IMR-90 (cell line): ENCODE measurements around the gene THEM4. TPM values are rescaled to one million over a fixed set of nuclear protein-coding genes. Genes with fewer than 3 reads are reported as not detected.
"Not testable (repeated sequence)": the region's sequence is repeated elsewhere in the genome, so short reads cannot be mapped to it uniquely, and the experiment has no call there.

Source experiments
- ATAC-seq: fragments of 200-7000 bp; cut with Tn5 transposase; 2 replicates; pipeline ENCODE4 v1.9.1; 2020; ENCODE audit warnings: low read depth, mild to moderate bottlenecking, moderate library complexity
- BruUV-seq: library from RNA; stranded (reverse); fragments of 400-500 nt; replicated peaks from 2 replicates; lab custom pipeline; 2021; lab: Mats Ljungman, UMichigan
- CTCF ChIA-PET: fragments of 300-600 bp; formaldehyde crosslinking; extraction: SDS; loops from one replicate; lab custom pipeline; 2021; ENCODE audit warnings: antibody characterized with exemption; lab: Yijun Ruan, JAX
- POLR2A ChIA-PET: fragments of 300-600 bp; sonication (Branson Sonifier 250); formaldehyde crosslinking; loops from one replicate; lab custom pipeline; 2022; ENCODE audit warnings: antibody characterized with exemption; ENCODE audit not compliant: unreplicated experiment; lab: Charles Lee
- DNase-seq: peaks from one replicate; pipeline ENCODE4 v3.0.0; 2013
- H2AFZ ChIP-seq: replicated peaks from 2 replicates; pipeline ENCODE3; 2013; ENCODE audit warnings: low read length, mild to moderate bottlenecking; ENCODE audit not compliant: poor library complexity
- H2AK5ac ChIP-seq: 2 replicates; pipeline ENCODE4 v1.6.1; 2013; ENCODE audit warnings: low read depth, low read length, inconsistent platforms
- H2AK9ac ChIP-seq: replicated peaks from 2 replicates; pipeline ENCODE3; 2013; ENCODE audit warnings: mild to moderate bottlenecking, low read depth, low read length, moderate library complexity; ENCODE audit not compliant: poor library complexity
- H2BK120ac ChIP-seq: 2 replicates; pipeline ENCODE4 v1.6.1; 2013; ENCODE audit warnings: low read depth, low read length, inconsistent platforms
- H2BK15ac ChIP-seq: 3 replicates; pipeline ENCODE4 v1.6.1; 2013; ENCODE audit warnings: low read depth, low read length, inconsistent platforms
- H2BK20ac ChIP-seq: 2 replicates; pipeline ENCODE4 v1.6.1; 2013; ENCODE audit warnings: low read depth, mild to moderate bottlenecking, inconsistent platforms, low read length, moderate library complexity
- H2BK5ac ChIP-seq: 2 replicates; pipeline ENCODE4 v1.6.1; 2013; ENCODE audit warnings: mild to moderate bottlenecking, low read depth, low read length, inconsistent platforms; ENCODE audit not compliant: poor library complexity, severe bottlenecking
- H3K14ac ChIP-seq: replicated peaks from 2 replicates; pipeline ENCODE4 v1.6.1; 2013; ENCODE audit warnings: low read depth, low read length, inconsistent platforms
- H3K18ac ChIP-seq: 2 replicates; pipeline ENCODE4 v1.6.1; 2013; ENCODE audit warnings: low read depth, low read length, control low read depth
- H3K23ac ChIP-seq: 2 replicates; pipeline ENCODE4 v1.6.1; 2013; ENCODE audit warnings: low read depth, low read length, inconsistent platforms
- H3K27ac ChIP-seq: 2 replicates; pipeline ENCODE4 v1.5.1; 2013; ENCODE audit warnings: mild to moderate bottlenecking, control low read depth, low read length; ENCODE audit not compliant: insufficient read depth
- H3K27me3 ChIP-seq: 2 replicates; pipeline ENCODE4 v1.6.1; 2013; ENCODE audit warnings: low read length; ENCODE audit not compliant: control insufficient read depth, insufficient read depth
- H3K36me3 ChIP-seq: 2 replicates; pipeline ENCODE4 v1.6.1; 2013; ENCODE audit warnings: low read length, mixed read lengths; ENCODE audit not compliant: control insufficient read depth, insufficient read depth
- H3K4ac ChIP-seq: 2 replicates; pipeline ENCODE4 v1.6.1; 2013; ENCODE audit warnings: low read depth, low read length, inconsistent platforms
- H3K4me1 ChIP-seq: 2 replicates; pipeline ENCODE4 v1.6.1; 2013; ENCODE audit warnings: low read length, mixed read lengths; ENCODE audit not compliant: control insufficient read depth, insufficient read depth
- H3K4me2 ChIP-seq: 2 replicates; pipeline ENCODE4 v1.6.1; 2013; ENCODE audit warnings: low read depth, mild to moderate bottlenecking, control low read depth, low read length, moderate library complexity
- H3K4me3 ChIP-seq: 2 replicates; pipeline ENCODE4 v1.5.1; 2013; ENCODE audit warnings: low read depth, mild to moderate bottlenecking, control low read depth, low read length, moderate library complexity; ENCODE audit not compliant: insufficient read depth
- H3K56ac ChIP-seq: 2 replicates; pipeline ENCODE4 v1.6.1; 2013; ENCODE audit warnings: low read length, inconsistent platforms; ENCODE audit not compliant: insufficient read depth; ENCODE audit errors: extremely low read depth
- H3K79me1 ChIP-seq, 2 experiments: 2 replicates each; pipeline ENCODE4 v1.6.1; 2013; ENCODE audit warnings: low read length in 2 of 2, inconsistent platforms in 1 of 2, low read depth in 1 of 2
- H3K9ac ChIP-seq: 2 replicates; pipeline ENCODE4 v1.6.1; 2013; ENCODE audit warnings: low read depth, low read length, control low read depth
- H3K9me1 ChIP-seq: 2 replicates; pipeline ENCODE4 v1.6.1; 2013; ENCODE audit warnings: low read length, inconsistent platforms; ENCODE audit not compliant: insufficient read depth
- H3K9me3 ChIP-seq: 2 replicates; pipeline ENCODE4 v1.6.1; 2013; ENCODE audit warnings: low read length; ENCODE audit not compliant: control insufficient read depth, insufficient read depth
- H4K20me1 ChIP-seq: 2 replicates; pipeline ENCODE4 v1.6.1; 2013; ENCODE audit warnings: low read length, inconsistent platforms; ENCODE audit not compliant: insufficient read depth
- H4K5ac ChIP-seq: 2 replicates; pipeline ENCODE4 v1.6.1; 2013; ENCODE audit warnings: mild to moderate bottlenecking, low read depth, low read length, control low read depth
- H4K8ac ChIP-seq, 2 experiments: 2 replicates each; pipeline ENCODE4 v1.6.1; 2013; ENCODE audit warnings: low read depth in 2 of 2, low read length in 2 of 2, control low read depth in 1 of 2, inconsistent platforms in 1 of 2
- H4K91ac ChIP-seq: 2 replicates; pipeline ENCODE4 v1.6.1; 2013; ENCODE audit warnings: low read depth, low read length, inconsistent platforms; ENCODE audit not compliant: insufficient read depth
- WGBS, 2 experiments: methylation state at CpG; one replicate each; pipeline versions ENCODE4 v1.1.5 to v1.1.7; 2013; ENCODE audit warnings: missing lambda C conversion rate in 2 of 2; ENCODE audit not compliant: insufficient read length in 1 of 2; ENCODE audit errors: extremely low coverage in 2 of 2; 5-methylcytosine and 5-hydroxymethylcytosine counted together
- dilution Hi-C: fragments of 300-500 bp; cut with HindIII; formaldehyde crosslinking; loops from one replicate; pipeline ENCODE4 v1.14.3; 2018; ENCODE audit warnings: low sequenced_read_pairs; ENCODE audit not compliant: unreplicated experiment
- in situ Hi-C: fragments of 300-500 bp; cut with MboI; formaldehyde crosslinking; loops from 3 replicates; pipeline ENCODE4 v1.14.3; 2019; ENCODE audit warnings: low sequenced_read_pairs, inconsistent platforms, mixed read lengths
- intact Hi-C: fragments of 100-400 bp; cut with micrococcal nuclease; formaldehyde crosslinking; loops from 2 replicates; pipeline ENCODE4 v1.10.0; 2022
- polyA plus RNA-seq, 3 experiments: library from polyadenylated mRNA; depleted of rRNA; stranded (reverse); fragments of >200 nt; gene quantifications; 2 replicates each; pipeline ENCODE4 v1.2.3, GENCODE V29; 2012; ENCODE audit warnings: low replicate concordance in 1 of 3
- total RNA-seq: library from RNA; depleted of rRNA; stranded (reverse); fragments of >200 nt; gene quantifications from 2 replicates; pipeline ENCODE4 v1.2.3, GENCODE V29; 2012

The THEM4 gene
- total and polyA plus RNA-seq, 2 of the 4 experiments (the other 2 are of a cell fraction) = 7.3 to 15.7 TPM

- H3K9me1 ChIP-seq, H3K4me1 ChIP-seq, DNase-seq, ATAC-seq, H2BK15ac ChIP-seq, BruUV-seq, H3K9me3 ChIP-seq, H3K4me3 ChIP-seq, dilution Hi-C loops, H2AFZ ChIP-seq, POLR2A ChIA-PET, H2BK20ac ChIP-seq, H3K18ac ChIP-seq, H3K27me3 ChIP-seq, H4K91ac ChIP-seq, H2AK9ac ChIP-seq, CTCF ChIA-PET, H2AK5ac ChIP-seq, intact Hi-C loops, H4K20me1 ChIP-seq, H4K5ac ChIP-seq, H3K79me1 ChIP-seq, H3K56ac ChIP-seq, H3K4me2 ChIP-seq, H2BK5ac ChIP-seq, H3K36me3 ChIP-seq, H3K14ac ChIP-seq, H3K23ac ChIP-seq, H3K9ac ChIP-seq, in situ Hi-C loops, H2BK120ac ChIP-seq, H4K8ac ChIP-seq, H3K4ac ChIP-seq, H3K27ac ChIP-seq: not testable (repeated sequence)
- WGBS, 2 experiments = no CpG with 5 or more reads among the region's 9 CpGs
Observed at GRCh38 chr1:151872776-151873175, 36.5 kb downstream of the THEM4 start.
